ENCODE data around the gene MCF2L2.
A peak's percentile ranks its signal among the peaks of the same experiment; 100 is the strongest.
"Not testable (repeated sequence)": the region's sequence is repeated elsewhere in the genome, so short reads cannot be mapped to it uniquely, and the experiment has no call there.

The MCF2L2 gene

DNA sequence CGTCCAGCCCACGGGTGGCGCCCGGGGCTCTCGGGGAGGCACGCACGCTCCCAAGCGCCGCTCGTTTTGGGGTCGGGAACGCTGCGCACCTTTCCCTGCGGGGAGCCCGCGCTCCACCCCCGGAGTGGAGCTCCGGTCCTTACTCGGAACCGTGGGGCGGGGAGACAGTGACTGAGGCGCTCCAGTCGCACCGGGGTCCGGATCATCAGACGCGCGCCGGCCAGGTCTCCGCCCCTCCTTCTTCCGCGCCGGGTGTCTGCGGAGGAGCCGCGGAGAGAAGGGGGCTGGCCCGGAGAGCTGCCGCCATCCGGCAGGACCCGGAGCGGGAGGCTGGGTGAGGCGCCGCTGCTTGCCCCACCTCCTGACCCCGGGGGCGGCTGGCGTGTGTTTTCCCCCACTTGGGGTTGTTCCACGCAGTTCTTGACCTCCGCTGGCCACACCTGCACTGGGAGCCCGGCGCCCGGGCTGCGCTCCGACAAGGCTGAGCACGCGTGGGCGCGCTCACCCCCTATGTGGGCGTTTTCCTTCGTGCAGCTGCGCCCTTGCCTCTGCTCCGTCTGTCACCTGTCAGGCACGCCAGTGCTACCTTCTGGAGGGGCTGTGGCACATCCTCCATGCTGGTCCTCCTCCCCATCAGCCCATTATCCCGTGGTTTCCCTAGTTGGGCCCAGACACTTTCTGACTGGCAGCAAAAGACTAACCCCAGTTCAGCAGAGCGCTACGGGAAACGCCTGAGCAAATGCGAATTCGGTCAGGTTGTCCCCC, at the start of gene MCF2L2:
Gene MCF2L2, minus strand, starts transcription at position 173 of the 765 bp plus-strand sequence. CDS start 642 bp downstream, outside the sequence.
- DNase-seq, result peak; percentile 31

- DNase-seq, result no peak
These were observed 49.5 kb upstream of the MCF2L2 start for GRCh38 chr3:183477801-183478456.

DNA sequence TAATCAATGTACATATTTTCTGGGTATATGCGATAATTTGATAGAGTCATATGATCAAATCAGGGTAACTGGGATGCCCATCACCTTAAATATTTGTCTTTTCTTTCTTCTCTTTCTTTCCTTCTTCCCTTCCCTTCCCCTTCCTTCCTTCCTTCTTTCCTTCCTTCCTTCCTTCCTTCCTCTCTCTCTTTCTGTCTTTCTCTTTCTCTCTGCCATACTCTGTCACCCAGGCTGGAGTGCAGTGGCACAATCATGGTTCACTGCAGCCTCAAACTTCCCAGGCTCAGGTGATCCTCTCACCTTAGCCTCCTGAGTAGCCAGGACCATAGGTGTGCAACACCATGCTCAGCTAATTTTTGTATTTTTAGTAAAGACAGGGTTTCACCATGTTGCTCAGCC, 47.3 kb upstream of the MCF2L2 start:
- DNase-seq, result not testable (repeated sequence)

GRCh38 chr3:183475016-183475763, 46.8 kb upstream of the MCF2L2 start:
- no peak for DNase-seq

DNA sequence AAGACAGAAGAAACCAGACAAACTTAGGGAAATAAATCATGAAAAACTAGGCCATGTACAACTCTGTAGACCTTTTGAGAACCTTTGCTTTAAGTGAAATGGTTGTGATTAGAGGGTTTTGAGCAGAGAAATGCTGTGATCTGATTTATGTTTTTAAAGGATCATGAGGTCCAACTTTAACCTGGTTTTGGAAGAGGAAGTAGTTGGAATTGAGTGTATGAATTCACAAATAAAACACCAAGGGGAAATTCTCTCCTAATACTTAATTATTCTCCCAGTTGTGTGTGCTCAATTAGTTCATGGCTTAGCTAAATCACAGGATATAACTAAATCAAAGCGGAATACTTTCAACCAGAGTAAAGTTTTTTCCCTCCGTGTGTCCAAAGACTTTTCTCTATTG, 45.5 kb upstream of the MCF2L2 start:
- no peak for DNase-seq

GRCh38 chr3:183472155-183472554, 43.7 kb upstream of the MCF2L2 start:
- DNase-seq, result no peak

- DNase-seq, result no peak
These were observed 40.0 kb upstream of the MCF2L2 start for GRCh38 chr3:183468424-183468823.

DNA sequence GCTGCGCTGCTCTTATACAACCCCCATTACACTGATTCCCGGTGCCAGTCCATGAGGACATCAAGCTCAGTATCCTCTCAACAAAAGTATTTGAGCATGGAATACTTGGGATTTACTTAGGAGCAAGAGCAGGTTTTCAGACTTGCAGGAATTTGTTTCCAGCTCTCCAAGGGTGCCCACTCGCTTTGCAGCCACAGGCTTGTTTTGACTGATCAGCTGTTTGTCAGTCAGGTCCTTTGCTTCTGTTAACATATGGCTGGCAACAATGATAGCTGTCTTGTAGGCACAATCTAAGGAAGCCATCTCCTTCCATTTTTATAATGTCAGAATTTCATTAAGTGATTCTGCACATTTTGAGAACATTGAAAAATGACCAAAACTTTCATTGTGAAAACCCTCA, 38.2 kb upstream of the MCF2L2 start:
- DNase-seq, result no peak

DNA sequence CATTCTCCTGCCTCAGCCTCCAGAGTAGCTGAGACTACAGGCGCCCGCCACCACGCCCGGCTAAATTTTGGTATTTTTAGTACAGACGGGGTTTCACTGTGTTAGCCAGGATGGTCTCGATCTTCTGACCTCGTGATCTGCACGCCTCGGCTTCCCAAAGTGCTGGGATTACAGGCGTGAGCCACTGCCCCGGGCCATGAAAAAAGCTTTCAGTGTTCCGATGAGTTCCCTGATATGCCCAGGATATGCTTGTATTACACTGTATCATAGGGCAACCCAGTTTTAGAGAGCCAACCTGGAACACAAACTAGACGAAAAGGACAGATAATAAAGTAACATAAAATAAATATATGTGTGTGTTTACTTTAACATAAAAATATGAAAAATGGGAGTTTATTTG, 37.3 kb upstream of the MCF2L2 start:
- not testable (repeated sequence) for DNase-seq

DNA sequence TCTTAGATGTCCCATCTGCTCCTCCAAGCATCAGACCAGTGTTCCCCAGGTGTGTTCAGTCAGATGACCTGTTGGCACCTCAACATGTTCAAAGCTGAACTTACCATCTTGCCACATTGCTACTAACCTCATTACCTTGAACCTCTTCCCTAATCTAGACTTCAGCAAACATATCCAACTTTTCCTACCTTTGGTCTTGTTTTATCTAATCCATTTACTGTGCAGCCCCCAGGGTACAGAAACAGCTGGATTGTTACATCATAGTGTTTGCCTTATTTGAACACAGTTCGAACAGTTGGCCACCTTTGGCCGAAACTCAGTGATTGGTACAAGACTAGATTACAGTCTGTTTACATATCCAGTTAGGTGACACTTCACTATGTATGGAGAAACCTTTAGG, 36.1 kb upstream of the MCF2L2 start:
- no peak for DNase-seq

- peak; percentile 39 for DNase-seq
These were observed 31.9 kb upstream of the MCF2L2 start for GRCh38 chr3:183460081-183461055.

GRCh38 chr3:183455089-183455488, 26.7 kb upstream of the MCF2L2 start:
- no peak for DNase-seq

DNA sequence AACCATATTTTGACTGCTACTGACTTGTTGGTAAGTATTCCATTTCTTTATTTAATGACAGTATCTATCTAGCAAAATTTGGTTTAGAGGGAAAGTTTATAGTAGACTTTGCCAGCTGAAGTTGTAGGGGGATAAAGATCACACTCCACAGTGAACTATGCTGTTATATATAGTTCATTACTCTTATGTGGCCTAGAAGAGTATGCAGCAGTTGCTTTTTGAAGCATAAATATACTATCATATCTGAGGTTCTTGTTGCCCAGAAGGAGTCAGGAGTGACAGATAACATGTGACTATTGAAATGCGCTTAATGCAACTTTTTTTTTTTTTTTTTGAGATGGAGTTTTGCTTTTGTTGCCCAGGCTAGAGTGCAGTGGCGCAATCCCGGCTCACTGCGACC, 25.6 kb upstream of the MCF2L2 start:
- no peak for DNase-seq

DNA sequence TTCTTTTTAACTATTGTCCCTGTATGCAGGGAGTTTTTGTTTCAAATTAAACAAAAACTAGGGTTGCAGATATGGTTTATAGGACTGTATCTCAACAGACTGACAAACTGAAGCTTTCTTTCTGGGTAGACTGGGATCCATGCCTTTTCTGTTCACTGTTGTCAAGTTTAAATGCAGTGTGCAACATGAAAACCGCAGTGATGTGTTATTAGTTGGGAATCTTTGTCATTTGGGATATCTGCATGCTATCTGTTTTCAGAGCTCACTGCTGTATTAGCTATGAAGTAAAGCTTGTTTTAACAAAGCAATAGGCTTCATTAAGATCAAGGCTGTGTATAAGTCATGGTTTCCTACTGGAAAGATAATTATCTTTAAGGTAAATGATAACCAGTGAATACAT, 21.4 kb upstream of the MCF2L2 start:
- DNase-seq, result no peak

- DNase-seq, result no peak
These were observed 21.0 kb upstream of the MCF2L2 start for GRCh38 chr3:183449391-183449790.

- DNase-seq, result no peak
These were observed 20.1 kb upstream of the MCF2L2 start for GRCh38 chr3:183448369-183449128.

GRCh38 chr3:183447206-183448001, 19.0 kb upstream of the MCF2L2 start:
- peak; percentile 45 for DNase-seq

DNA sequence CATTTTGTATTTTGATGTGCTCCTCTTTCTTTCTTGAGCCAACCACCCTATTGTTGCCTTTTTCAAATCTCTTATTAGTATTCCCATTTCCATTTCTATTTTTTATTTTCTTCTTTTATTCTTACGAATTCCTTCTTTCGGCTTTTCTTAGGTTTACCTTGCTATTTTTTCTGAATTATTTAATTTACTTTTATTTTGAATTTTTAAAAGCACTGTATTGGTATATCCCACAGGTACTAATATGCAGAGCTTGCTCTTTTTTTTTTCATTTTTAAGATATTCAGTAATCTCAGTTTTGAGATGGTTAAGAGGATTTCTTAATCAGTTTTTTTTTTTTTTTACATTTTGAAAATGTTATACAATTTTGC, 18.4 kb upstream of the MCF2L2 start:
- DNase-seq, result no peak

DNA sequence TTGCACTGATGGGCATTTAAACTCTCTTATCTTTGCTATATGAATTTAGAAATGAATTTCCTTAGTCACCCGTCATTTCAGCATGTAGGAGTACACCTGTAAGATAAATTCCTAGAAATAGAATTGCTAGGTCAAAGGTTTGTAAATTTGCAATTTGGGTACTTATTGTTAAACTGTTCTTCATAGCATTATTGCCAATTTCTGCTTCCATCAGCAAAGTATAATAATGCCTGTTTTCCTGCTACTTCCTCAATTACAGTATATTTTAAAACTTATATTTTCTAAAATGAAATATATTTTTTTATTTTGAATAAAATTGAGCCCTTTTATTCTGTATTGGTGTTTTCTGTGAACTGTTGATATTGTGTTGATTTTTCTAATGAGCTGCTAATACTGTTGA, 16.3 kb upstream of the MCF2L2 start:
- DNase-seq, result no peak

- DNase-seq, result no peak
These were observed 15.3 kb upstream of the MCF2L2 start for GRCh38 chr3:183443395-183444385.
